HK-2 (cell line): ENCODE measurements around the gene CAPSL.
"Not testable (repeated sequence)": the region's sequence is repeated elsewhere in the genome, so short reads cannot be mapped to it uniquely, and the experiment has no call there.

Source experiments
- DNase-seq: peaks from one replicate; pipeline ENCODE4 v3.0.0-alpha.2; 2018; ENCODE audit not compliant: unreplicated experiment

Gene CAPSL

DNA sequence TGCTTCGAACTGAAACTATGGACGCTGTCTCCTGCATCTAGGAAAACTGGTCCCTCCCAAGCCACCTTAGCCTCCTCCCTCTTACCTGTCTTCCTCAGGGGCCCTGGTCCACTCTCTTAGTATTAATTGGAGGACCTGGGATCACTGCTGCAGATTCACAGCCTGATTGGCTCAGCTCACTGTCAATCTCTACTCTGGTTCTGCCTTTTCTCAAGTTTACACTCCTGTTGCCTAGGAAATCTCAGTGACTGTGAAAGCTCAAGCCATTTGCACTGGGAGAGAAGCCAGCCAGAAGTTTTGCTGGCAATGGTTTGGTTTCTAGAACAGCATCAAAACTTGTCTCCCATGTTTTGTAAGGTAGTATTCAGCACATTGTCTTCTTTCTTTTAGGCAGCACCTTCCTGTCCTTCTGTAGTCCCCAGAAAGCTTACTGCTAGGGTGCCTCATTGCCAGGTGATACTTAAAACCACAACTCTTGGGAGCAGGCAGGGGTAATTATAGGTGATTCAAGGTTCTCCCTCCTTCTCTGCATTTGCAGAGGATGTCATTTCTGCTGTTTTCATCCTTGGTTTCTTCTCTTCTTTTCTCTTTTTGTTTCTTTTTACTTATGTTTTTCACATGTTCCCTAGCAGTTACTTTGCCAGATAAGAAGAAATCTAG lies at the start of gene CAPSL:
Gene CAPSL (minus strand): TSS at position 55 of the 660 bp plus-strand sequence. CDS start 17,502 bp downstream, outside the sequence.
- DNase-seq, result no peak

DNA sequence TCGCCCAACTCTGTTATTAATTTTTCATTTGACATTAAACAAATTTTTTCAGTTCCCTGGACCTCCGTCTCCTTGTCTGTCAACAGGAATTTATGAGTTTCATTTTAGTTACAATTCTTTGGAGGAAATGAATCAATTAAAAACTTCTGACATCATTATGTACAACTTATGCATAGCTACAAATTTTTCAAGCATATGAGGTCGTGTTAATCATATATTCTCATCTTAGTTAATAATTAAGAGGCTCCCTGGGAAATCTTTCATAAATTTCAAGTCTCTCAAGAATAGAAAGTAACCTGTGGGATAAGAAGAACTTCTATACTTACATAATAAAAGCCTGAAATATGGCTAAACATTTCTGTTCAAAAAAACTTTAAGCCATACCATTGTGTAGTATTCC lies 49.4 kb upstream of the CAPSL start:
- no peak for DNase-seq

DNA sequence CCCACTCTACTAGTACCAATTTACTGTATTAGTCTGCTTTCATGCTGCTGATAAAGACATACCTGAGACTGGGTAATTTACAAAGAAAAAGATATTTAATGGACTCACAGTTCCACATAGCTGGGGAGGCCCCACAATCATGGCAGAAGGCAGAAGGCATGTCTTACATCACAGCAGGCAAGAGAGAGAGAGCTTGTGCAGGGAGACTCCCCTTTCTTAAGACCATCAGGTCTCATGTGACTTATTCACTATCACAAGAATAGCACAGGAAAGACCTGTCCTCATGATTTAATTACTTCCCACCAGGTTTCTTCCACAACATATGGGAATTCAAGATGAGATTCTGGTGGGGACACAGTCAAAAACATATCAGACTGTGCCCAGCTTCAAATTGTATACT lies 41.3 kb upstream of the CAPSL start:
- no peak for DNase-seq

DNA sequence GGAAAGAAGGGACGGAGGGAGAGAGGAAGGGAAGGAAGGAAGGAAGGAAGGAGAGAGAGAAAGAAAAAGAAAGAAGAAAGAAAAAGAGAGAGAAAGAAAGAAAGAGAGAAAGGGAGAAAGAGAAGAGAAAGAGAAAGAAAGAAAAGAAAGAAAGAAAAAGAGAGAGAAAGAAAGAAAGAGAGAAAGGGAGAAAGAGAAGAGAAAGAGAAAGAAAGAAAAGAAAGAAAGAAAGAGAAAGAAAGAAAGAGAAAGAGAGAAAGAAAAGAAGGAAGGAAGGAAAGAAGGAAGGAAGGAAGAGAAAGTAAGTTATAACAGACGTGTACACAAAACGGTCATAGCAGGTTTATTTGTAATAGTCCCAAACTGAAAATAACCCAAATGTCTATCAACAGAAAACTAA lies 38.4 kb upstream of the CAPSL start:
- not testable (repeated sequence) for DNase-seq

DNA sequence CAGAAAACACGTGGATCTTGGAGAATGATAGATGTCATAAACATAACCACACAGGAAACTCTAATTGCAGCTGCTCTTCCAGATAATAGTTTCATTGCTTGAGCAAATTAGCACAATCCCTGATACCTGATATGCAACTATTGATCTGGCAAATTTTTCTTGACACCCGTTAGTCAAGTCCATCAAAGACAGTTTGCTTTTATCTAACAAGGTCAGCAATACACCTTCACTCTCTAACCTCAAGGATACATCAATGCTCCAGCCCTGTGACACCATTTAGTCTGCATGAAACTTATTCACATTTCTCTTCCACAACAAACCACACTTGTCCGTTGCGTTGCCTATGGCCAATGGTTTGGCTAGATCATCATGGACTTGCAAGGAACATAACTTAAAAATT lies 36.1 kb upstream of the CAPSL start:
- no peak for DNase-seq

DNA sequence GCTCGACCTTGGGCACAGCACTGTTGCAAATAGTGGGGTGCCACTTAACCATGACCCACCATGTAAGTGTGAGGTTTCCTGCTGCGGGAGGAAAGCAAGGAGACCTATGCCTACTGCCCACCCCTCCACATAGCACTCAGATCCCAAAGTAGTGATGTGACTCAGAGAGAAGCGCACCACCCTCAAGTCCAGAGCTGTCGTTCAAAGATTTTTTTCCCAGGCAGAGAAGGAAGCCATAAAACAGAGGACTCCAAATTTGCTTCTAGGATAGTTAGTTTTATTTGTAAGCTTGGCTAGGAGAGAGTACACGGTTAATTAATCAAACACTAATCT lies 33.4 kb upstream of the CAPSL start:
- DNase-seq, result no peak

DNA sequence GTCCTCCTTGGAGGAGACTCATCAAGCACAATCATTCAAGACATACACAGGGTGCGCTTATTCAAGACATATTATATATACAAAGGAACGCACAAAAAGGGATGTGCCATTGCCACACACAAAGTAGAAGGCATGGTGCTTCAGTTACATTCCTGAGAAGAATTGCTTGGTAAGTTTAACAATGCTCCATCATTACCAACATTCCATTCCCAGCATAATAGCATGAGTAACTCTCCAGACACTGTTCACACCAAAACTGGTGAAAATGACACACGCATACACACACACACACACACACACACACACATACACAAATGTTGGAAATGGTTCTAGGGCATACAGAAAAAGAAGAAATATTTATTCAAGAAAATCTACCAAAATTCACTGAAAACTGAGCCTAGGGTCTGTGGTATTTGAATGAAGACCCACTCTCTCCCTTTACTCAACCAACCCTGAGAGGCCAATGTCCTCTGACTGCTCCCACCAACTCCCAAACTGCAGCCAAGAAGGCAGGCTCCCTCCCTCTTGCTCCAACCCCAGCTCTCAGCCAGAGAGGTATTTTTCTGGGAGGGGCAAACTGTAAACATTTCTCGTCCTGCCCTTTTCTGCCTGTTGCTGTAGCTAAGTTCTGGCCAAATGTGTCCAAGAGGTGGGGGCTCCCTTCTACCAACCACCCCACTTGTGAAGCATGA lies 32.9 kb upstream of the CAPSL start:
- no peak for DNase-seq

DNA sequence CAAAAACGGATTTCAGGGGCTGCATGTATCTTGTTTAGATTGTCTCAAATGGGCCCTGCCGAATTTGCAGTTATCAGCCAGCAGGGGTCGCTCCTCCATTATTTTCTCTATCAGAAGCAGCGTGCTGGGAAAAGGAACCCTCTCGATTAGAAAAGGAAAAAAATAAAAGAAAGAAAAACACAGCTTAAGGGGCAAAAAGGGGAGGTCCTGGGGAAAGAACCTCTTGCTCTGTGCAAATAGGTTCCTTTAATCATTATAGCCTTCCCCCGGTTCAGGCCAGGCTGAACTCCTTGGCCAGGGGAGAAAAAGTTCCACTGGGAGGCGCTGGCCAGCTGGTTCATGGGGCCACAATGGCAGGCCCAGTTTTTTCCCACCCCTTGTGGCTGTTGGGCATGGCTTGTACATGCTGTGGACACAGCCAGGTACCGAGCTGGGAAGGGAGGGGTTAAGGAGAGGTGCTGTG lies 25.0 kb upstream of the CAPSL start:
- DNase-seq, result peak; percentile 15

DNA sequence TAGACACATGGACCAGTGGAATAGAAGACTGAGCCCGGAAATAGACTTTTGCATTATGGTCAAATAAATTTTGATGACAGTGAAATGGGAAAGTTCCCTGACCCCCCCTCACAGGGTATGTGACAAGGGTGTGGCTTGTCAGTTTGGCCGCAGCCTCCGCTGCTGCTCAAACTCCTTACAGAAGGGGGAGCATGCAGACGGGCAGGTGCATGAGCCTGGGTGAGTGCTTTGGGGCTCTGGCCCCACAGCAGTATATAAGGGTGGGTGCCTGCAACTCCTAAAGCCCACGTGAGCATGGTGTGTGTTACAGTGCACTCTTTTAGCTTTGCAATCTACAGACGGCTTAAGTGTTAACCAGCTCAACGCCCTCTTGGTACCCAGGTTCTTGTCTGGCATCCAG lies 21.9 kb upstream of the CAPSL start:
- DNase-seq, result no peak

DNA sequence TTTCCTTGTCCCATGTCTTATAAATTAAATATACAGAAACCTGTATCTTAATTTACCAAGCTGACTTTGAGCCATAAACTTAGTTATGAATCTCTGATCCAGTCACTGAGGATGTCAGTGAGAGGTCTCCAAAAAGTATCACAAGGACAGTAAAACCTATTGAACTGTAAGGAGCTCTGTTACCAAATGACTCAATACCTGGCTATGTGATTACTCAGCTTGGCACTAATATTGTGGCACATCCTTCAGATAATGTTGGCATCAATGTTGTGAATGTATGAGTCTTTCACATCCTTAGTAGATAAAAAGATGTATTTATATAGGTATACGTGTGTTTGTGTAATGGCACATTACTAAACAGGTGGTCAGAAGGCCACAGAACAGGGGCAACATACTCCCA lies 18.0 kb upstream of the CAPSL start:
- no peak for DNase-seq

DNA sequence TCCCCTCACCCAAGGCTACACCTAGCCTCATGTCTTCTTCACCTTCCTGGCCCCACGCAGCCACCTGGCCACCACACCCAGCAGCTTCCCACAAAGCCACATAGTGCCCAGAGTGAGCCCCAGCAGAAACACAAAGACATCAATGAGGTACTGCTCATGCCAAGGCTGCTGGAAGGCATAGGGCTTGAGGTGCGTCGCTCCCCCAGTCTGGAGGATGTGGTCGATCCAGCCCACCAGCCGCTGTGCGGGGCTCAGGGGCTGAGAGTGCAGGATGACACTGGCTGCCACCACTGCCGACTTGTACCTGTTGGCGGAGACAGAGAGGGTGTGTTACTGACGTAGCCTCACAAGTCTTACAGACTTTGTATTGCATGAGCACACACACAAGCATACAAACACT lies 15.8 kb upstream of the CAPSL start:
- DNase-seq, result no peak

DNA sequence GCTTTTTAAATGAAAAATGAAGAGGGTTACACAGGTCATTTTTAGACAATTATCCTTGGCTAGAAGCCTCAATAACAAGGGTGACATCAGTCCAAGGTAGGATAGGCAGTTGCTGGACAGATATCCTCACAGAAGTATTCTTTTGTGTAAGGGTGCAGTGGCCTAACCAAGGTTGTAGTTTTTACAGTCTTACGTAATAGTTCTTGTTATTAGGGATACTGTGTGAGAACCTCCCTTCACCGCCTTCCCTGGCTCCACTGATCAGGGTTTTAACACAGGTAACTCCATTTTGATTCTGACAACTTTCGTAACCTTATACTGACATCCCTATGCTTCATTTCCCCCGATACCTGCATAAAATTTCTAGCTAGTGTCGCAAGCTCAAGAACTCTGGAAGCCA lies 8.7 kb upstream of the CAPSL start:
- DNase-seq, result no peak

DNA sequence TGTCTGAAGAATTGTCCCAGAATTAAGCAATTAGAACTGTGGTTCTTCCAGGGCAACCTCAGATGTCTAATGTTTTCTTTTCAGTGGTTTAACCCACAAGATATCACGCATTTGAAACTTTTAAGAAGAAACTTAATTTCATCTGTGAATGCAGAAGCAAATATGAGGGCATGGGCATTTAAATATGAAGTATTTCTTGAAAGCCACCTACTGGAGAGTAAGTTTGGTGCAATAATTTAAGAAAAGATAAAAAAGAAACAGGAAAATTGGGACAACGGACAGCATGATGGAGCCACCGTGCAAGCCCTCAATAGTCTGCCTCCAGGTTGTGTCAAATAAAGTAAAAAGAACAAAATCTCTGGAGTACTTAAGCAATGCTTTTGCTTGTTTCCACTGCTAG lies 1.2 kb upstream of the CAPSL start:
- DNase-seq, result no peak

DNA sequence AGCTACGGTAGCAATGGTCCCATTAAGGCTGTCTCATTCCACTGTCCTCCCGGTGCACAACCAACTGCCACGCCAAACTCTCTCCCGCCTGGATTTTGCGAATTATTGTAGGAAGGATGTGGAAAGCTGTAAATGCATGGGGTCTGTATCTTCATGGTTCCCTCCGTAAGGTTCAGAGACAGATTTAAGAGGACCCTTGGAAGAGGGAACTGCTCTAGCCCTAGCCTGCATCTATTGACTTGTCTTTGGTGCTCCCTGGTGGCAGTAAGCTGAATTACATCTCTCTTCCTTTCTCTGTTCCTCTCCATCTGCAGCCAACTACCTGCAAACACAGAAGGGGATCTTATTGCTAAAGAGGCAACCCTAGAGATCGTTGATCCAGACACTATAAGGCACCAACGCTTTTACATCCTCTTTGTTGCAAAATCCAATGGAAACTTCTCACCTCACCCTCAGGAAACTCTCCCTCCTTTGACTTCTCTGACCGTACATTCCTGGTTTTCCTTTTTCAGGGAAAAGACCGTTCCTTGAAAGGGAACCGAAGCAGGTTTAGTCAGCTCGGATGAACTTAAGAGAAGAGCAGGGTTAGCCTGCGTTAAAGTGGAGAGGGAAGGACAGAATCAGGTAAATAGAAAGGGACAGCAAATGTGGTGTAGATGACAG lies 11.9 kb downstream of the CAPSL start:
- DNase-seq, result peak; percentile 33

DNA sequence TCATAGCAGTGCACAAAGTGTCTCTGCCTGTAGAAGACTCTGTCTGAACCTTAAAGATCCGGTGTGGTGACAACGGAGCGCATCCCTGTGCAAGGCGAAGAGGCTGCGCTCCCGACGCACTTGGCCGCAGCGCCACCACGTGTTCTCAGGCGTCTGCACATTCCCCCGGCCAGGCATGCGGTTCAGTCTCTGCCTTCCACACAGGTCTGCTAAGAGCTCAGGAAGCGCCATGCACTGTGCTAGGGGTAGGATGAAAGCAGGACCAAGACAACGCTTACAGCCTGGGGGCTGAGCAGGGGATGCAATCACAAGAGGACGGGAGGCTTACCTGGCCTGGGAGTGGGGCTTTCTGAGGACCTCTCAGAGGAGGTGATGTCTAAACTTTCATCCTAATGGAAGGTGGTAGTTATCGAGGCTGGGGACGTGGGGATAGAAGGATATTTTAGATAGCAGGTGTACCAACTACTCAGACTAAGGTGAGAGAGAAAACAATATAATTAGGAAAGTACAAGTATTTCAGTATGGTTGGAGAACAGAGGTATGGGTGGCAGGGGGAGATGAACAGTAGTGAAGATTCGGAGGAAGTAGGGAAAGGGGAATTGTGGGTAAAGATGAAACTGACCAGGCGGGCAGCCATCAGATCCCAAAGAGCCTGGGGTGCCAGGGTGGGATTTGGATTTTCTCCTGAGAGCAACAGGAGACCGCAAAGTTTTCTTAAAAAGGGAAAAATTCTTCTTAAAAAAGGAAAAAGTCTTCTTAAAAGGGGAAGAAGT lies 13.3 kb downstream of the CAPSL start:
- peak; percentile 55 for DNase-seq

DNA sequence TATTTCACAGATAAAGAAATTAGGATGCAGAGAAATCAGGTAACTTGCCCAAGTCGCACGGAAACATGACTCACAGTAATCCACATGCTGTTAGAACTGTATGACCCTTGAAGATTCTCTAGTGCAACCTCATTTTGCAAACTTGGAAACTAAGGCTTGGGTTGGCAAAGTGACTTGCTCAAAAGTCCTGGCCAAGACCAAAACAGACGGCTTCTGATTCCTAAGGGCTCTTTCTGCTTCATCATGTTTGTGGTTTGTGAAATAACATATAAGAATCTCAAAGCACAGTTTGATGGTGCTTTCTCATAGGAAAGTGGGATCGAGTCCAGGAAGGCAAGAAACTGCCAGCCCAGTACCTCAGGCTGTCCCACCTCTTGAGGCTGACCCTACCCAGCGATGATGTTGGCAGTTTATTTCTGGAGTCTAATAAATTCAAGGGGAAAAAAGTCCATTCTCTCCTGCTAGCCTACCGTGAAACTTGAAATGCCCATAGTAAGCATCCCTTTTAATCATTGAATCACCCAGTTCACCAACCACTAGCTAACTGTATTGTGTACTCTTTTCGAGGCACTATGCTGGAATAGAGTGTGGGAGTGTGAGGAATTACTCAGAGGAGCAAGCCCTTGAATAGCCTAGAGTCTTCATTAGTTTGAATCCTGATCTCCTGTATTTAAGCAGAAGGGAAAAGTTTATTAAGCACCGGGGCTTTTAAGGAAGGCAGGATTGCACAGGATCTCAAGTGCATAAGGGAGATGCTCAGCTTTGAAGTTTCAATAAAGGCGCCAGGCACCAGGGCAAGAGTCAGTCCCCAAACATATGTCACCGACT lies 14.1 kb downstream of the CAPSL start:
- no peak for DNase-seq

DNA sequence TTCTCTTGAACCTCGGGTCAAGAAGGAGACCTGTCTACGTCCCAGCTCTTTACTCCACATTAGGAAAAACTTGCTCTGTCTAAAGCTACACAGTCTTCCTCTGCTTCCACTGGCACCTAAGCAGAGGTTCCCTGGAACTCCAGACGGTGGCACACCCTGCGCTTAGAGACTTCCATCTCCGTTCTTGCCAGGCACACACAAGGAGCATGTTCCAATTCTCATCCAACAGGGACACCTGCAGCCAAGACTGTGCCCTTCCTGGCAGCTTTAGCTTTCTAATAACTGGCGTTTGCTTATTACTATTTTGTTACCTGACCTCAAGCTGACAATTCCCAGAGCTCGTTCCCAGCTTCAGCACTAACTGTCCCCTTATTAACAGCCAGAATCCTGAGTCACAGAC lies 16.0 kb downstream of the CAPSL start:
- DNase-seq, result no peak

DNA sequence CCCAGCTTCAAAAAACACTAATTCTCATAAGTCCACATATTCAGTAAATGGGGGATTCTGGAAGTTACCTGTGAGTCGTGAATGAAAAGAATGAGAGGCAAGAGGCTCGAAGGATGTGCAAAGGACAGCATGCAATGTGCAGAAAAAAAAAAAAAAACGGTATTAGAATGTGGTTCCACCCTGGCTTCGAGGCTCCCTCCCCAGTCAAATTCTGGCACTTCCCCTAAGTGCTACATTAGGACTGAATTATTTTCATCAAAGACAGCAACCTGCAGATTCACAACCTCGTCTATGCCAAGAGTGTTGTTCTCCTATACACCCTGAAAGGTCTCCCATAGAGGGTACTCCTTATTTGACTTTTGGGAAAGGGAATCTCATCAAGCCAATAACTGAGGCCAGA lies 16.5 kb downstream of the CAPSL start:
- no peak for DNase-seq

DNA sequence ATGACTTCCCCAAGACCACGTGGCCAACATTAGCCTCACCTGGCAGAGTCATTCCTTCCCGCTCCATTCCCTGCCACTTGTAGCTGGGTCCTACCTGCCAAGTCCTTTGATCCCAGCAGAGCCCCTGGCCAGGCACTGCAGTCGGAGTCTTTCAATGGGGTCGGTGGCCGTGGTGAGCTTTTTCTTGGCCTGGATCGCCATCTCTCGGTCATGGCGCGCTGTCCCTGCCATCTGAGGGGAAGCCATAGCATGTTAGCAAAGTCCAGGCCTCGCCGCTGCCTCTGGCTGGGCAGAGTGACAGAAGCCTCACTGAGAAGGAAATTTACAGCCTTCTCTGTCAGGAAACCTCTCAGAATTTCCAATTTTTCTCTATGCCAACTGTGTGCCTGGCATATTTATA lies 17.5 kb downstream of the CAPSL start:
- DNase-seq, result no peak

DNA sequence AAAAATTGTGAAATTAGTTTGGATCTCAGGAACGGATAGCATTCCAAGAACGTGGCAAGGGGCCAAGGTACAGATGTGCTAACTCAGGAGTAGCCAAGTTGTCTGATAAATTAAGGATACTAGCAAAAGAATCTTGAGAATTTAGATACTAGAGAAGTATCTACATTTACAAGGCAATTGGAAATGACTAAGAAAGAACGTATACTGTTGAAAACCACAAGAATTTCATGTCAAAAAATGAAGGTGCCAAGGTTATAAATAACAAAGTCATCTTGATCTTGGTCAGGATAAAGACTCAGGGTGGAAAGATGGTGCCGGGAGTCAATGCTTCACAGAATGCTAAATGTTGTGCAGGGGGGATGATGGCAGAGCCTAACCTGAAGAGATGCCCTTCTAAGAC lies 19.2 kb downstream of the CAPSL start:
- no peak for DNase-seq

DNA sequence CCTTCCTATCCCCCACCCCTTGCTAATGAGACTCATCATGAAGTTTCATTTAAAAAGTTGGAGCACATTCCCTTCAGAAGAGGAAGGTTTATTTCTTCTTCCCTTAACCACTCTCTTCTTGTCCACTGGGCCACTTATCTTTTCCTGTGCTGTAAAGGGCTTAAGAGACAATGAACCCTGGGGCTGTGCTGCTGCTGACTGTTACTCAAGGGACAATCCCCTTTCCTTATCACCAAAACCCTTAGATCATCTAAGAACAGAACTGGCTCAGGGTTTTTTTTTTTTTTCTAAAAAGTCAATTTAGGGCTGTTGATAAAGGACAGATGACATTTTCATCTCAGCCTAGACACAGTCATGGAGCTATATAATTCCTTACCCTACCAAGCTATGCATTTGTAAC lies 29.6 kb downstream of the CAPSL start:
- DNase-seq, result no peak

DNA sequence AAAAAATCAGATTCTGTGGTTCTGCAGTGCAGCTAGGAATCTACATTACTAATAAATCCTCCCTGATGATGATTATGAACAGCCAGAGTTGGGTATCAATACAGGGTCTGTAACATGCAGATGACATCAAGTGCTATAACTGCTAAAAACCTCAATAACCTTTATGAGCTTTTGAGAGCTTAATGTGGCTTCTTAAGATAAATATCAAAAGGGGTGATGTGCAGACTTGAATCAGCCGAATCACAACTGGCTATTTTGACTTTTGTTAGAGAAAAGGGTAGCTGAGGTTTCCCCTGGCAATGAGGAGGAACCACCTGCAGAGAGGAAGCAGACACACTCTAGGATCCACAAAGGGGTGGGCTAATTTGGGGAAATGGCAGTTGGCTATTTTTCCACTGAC lies 30.2 kb downstream of the CAPSL start:
- DNase-seq, result no peak
